Testis (tissue), 2 donors: ENCODE measurements around the gene INO80C.

Source experiments
- CTCF ChIP-seq, 3 experiments: fragments of 450-650 bp in 2 of 3; fragments of 200-600 bp in 1 of 3; sonication (generic) in 1 of 3; IDR thresholded peaks; one replicate each; pipeline ENCODE4 v1.5.1; 2016 to 2019; ENCODE audit warnings: antibody characterized with exemption in 3 of 3, mild to moderate bottlenecking in 2 of 3, moderate library complexity in 1 of 3
- POLR2A ChIP-seq: fragments of 450-650 bp; IDR thresholded peaks from one replicate; pipeline ENCODE4 v1.6.1; 2017; ENCODE audit warnings: antibody characterized with exemption, mild to moderate bottlenecking, moderate library complexity

- no peak for TF ChIP-seq CTCF (IDR thresholded peaks at IDR 0.05)
- no peak for TF ChIP-seq POLR2A
These were observed 6.7 kb downstream of the INO80C start for GRCh38 chr18:35490894-35491699.
